Choroid plexus epithelial cell (primary cell): ENCODE measurements around the gene ABTB2.

Source experiments
- DNase-seq: peaks from one replicate; pipeline ENCODE4 v3.0.0-alpha.2; 2010; ENCODE audit warnings: low read depth
- H3K4me3 ChIP-seq: 2 replicates; pipeline ENCODE4 v1.5.1; 2011; ENCODE audit warnings: low read depth, mild to moderate bottlenecking, control low read depth, low read length, moderate library complexity
- CTCF ChIP-seq: conservative IDR thresholded peaks from 2 replicates; pipeline ENCODE4 v1.5.1; 2011; ENCODE audit warnings: low read depth, mild to moderate bottlenecking, control low read depth, inconsistent platforms, low read length, moderate library complexity

The ABTB2 gene

DNA sequence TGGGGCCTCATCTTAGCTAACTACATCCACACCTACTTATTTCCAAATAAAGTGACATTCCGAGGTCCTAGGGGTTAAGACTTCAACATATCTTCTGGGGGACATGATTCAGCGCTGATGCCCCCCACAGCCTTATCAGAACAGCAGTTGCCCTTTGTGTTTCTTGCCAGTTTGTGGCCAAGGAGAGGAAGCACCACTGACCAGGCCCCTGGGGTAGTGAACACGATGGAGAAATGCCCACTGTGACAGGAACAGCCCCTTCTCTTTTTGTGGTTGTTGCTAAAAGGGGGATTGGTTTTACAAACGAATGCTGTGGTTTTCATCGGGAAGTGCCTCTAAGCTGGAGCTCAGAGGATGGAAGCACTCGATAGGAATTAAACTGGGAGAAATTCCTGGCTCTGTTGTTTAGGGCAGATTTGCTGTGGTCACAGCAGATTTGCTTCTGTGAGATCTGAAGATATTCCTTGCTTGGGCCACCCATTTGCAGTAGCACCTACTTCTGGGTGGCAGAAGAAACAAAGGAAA is 88.8 kb downstream of the ABTB2 start:
- TF ChIP-seq CTCF, result no peak
- no peak overlapping the region for H3K4me3 ChIP-seq
- no peak for DNase-seq

DNA sequence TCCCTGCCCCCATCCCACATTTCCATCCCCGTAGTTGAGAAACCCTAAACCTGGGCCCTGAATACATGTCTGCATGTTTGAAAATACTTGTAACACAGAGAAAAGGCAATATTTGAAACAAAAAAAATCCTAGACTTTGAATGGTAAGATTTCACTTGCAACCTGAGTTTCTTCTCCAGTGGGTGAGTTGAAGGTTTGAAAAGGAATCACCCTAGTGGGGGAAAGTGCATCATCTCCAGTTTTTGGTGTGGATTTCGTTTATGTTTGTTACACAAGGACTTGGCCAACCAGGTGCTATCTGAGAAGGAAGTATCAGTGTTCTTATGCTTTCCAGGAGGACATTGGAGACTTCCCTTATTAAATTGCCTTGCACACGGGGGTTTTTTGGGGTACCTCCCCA is 90.4 kb downstream of the ABTB2 start:
- TF ChIP-seq CTCF, result no peak
- no peak overlapping the region for H3K4me3 ChIP-seq
- DNase-seq, result no peak

DNA sequence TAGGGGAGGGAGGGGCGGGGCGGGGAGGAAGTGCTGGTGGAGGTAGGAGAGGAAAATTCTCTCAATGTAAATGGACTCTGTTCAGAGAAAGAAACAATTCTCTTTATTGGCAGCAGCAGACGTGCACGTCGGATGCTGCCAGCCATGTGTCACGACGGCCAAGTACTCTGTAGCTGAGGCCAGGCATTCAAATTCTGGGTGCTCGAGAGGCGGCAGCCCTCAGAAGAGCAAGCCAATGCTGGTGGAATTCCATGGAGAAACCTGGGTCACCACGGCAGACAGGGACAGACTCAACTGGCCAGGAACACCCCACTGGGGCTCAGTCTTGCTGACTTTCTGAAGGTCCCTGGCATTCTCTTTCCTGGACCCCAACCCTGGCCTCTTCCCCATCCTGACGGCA is 90.8 kb downstream of the ABTB2 start:
- H3K4me3 ChIP-seq, result no peak overlapping the region
- no peak for TF ChIP-seq CTCF
- no peak for DNase-seq

DNA sequence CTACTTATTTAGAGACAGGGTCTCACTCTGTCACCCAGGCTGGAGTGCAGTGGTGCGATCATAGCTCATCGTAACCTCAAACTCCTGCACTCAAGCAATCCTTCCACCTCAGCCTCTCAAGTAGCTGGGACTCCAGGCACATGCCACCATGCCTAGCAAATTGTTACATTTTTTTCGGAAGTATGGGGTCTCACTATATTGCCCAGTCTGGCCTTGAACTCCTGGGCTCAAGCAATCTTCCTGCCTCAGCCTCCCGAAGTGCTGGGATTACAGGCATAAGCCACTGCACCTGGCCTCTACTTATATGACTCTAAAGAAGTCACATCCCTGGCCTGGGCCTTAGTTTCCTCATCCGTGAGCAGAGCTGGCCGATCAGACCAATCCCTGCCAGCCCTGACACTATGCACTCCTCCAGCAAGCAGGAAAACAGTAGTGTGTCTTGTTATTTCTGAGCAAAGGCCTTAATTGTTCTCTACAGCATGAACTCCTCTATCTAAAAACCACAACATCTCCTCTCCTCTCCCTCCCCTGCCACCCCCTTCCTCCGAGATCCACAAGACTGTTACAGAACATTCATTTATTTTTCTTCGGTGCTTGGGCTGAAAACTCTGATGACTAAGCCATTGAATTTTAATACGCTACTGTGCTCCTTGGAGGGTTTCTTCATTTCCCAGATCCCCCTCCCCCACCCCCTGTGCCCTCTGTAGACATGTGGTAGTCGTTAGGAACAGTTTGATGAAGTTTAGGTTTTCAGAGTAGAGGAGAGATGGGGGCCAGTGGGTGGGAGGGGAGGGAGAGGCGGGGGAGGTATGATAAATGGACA is 91.5 kb downstream of the ABTB2 start:
- H3K4me3 ChIP-seq, result no peak overlapping the region
- peak; percentile 91 for DNase-seq
- TF ChIP-seq CTCF, result no peak

GRCh38 chr11:34264303-34265110 is 93.3 kb downstream of the ABTB2 start:
- no peak for DNase-seq
- no peak overlapping the region for H3K4me3 ChIP-seq
- no peak for TF ChIP-seq CTCF

DNA sequence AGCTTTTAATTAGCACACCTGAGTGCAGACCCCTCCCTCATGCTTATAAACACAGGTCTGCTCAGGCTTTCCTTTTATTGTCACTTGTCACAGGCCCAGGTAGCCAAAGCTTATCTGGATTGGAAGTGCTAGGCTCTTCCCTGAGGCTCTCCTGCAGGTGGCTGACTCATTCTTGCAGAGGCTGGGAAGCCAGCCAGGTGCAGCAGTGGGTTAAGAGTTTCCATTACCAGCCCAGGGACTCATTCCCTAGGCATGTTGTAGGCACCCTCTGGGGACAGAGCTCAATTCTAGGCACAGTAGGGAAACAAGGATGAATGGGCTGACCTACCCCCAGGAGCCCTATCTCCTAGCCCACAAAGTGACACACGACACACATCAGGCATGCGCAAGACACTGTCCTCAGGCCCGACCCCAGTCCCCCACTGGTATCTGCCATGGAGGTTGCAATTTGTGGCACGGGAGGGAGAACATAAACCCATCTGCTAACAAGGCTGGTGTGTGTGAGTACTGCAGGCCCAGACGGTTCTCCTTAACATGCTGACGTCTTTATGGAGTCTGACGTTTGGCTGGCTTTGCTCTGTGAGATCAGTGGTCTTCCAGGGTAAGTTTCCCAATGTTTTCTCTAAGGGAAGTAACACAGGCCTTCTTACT is 94.2 kb downstream of the ABTB2 start:
- DNase-seq, result peak; percentile 77
- H3K4me3 ChIP-seq, result no peak overlapping the region
- TF ChIP-seq CTCF, result peak; percentile 4
